Keratinocyte (primary cell): ENCODE data around the gene ZSCAN30. TPM values are rescaled to one million over a fixed set of nuclear protein-coding genes. Genes with fewer than 3 reads are reported as not detected.

Experiments used
- DNase-seq: peaks from one replicate; pipeline ENCODE4 v3.0.0-alpha.2; 2011; ENCODE audit warnings: low read depth, missing footprints, low spot score
- FAIRE-seq: peaks from 2 replicates; lab custom pipeline; 2011; peaks lifted over from hg19 to GRCh38; lab: Jason Lieb, UNC
- H2AFZ ChIP-seq: 2 replicates; pipeline ENCODE4 v1.6.0; 2012; ENCODE audit warnings: low read length, control low read depth, inconsistent platforms; ENCODE audit not compliant: control insufficient read depth
- H3K27ac ChIP-seq: 2 replicates; pipeline ENCODE4 v1.5.1; 2011; ENCODE audit warnings: low read length; ENCODE audit not compliant: control insufficient read depth, insufficient read depth
- H3K27me3 ChIP-seq: 3 replicates; pipeline ENCODE4 v1.6.0; 2011; ENCODE audit warnings: low read length; ENCODE audit not compliant: control insufficient read depth, insufficient read depth; ENCODE audit errors: extremely low read depth
- H3K36me3 ChIP-seq, 2 experiments: 2 replicates in 1 of 2; 3 replicates in 1 of 2; pipeline ENCODE4 v1.5.1; 2011; ENCODE audit warnings: low read length in 2 of 2, mild to moderate bottlenecking in 1 of 2; ENCODE audit not compliant: control insufficient read depth in 2 of 2, insufficient read depth in 2 of 2; ENCODE audit errors: extremely low read depth in 1 of 2
- H3K4me1 ChIP-seq: 3 replicates; pipeline ENCODE4 v1.5.1; 2011; ENCODE audit warnings: low read length; ENCODE audit not compliant: control insufficient read depth, insufficient read depth; ENCODE audit errors: extremely low read depth
- H3K4me2 ChIP-seq: 3 replicates; pipeline ENCODE4 v1.6.0; 2011; ENCODE audit warnings: low read depth, low read length; ENCODE audit not compliant: control insufficient read depth, insufficient read depth; ENCODE audit errors: extremely low read depth
- H3K4me3 ChIP-seq, 3 experiments: fragments of 200-600 bp in 1 of 3; sonication (generic) in 1 of 3; 2 replicates in 2 of 3; 3 replicates in 1 of 3; pipeline ENCODE4 v1.5.1; 2011 to 2016; ENCODE audit warnings: low read length in 3 of 3, mild to moderate bottlenecking in 3 of 3, control low read depth in 2 of 3, inconsistent platforms in 1 of 3, low read depth in 1 of 3, mixed read lengths in 1 of 3, mixed run types in 1 of 3, moderate library complexity in 1 of 3; ENCODE audit not compliant: control insufficient read depth in 2 of 3, insufficient read depth in 2 of 3; ENCODE audit errors: extremely low read depth in 1 of 3
- H3K79me2 ChIP-seq: 2 replicates; pipeline ENCODE4 v1.6.0; 2012; ENCODE audit warnings: low read length; ENCODE audit not compliant: control insufficient read depth, insufficient read depth
- H3K9ac ChIP-seq: 3 replicates; pipeline ENCODE4 v1.6.0; 2011; ENCODE audit warnings: low read length; ENCODE audit not compliant: control insufficient read depth, insufficient read depth; ENCODE audit errors: extremely low read depth
- H3K9me1 ChIP-seq: 3 replicates; pipeline ENCODE4 v1.6.0; 2011; ENCODE audit warnings: low read length; ENCODE audit not compliant: control insufficient read depth, insufficient read depth; ENCODE audit errors: extremely low read depth
- H3K9me3 ChIP-seq: 2 replicates; pipeline ENCODE4 v1.5.1; 2012; ENCODE audit warnings: low read depth, low read length; ENCODE audit not compliant: control insufficient read depth
- H4K20me1 ChIP-seq: 3 replicates; pipeline ENCODE4 v1.6.0; 2011; ENCODE audit warnings: low read length; ENCODE audit not compliant: control insufficient read depth, insufficient read depth; ENCODE audit errors: extremely low read depth
- CTCF ChIP-seq, 3 experiments: IDR thresholded peaks in 1 of 3; conservative IDR thresholded peaks in 1 of 3; optimal IDR thresholded peaks in 1 of 3; 2 replicates in 2 of 3; 3 replicates in 1 of 3; pipeline versions ENCODE3 to v1.5.1; 2011; ENCODE audit warnings: low read length in 3 of 3, mild to moderate bottlenecking in 3 of 3, moderate library complexity in 2 of 3, control low read depth in 1 of 3, inconsistent platforms in 1 of 3; ENCODE audit not compliant: insufficient read depth in 2 of 3; ENCODE audit errors: extremely low read depth in 1 of 3
- EZH2 ChIP-seq: IDR thresholded peaks from one replicate; pipeline ENCODE4 v1.6.1; 2012; ENCODE audit warnings: inconsistent platforms, mild to moderate bottlenecking, low read length, moderate library complexity
- dilution Hi-C: fragments of 300-500 bp; cut with MboI; formaldehyde crosslinking; loops from one replicate; pipeline ENCODE4 v1.7.0; 2020; ENCODE audit warnings: low sequenced_read_pairs; ENCODE audit not compliant: extremely low pct_ligation_motif_present
- polyA plus RNA-seq, 5 experiments: library from polyadenylated mRNA; depleted of rRNA in 3 of 5; stranded (reverse) in 3 of 5; stranded (forward) in 1 of 5; unstranded in 1 of 5; fragments of >200 nt; gene quantifications; 1 replicate in 1 of 5; 2 replicates in 3 of 5; 3 replicates in 1 of 5; pipeline versions ENCODE4 v1.2.1 to v1.2.3, GENCODE V29; 2011 to 2012; ENCODE audit warnings: missing spikeins in 2 of 5, low read depth in 1 of 5, low replicate concordance in 1 of 5

ZSCAN30 gene
- polyA plus RNA-seq, 1 donor (not counting 4 experiments of a cell fraction or from before 2014, with no cell fraction given) = 13.6 TPM

GRCh38 chr18:35231052-35231451 is 59.0 kb downstream of the ZSCAN30 start:
- H3K79me2 ChIP-seq = no peaks in the 10 kb centered on the region
- H3K27ac ChIP-seq = no peak overlapping the region
- no peak for TF ChIP-seq EZH2
- TF ChIP-seq CTCF (optimal IDR thresholded peaks at IDR 0.05 in 1 of 3, IDR thresholded peaks at IDR 0.05 in 1 of 3, conservative IDR thresholded peaks at IDR 0.05 in 1 of 3; ENCODE audit: extremely low read depth in 1 of 3, insufficient read depth in 2 of 3, low read length in 3 of 3) = peak; percentile 83 to 93 (median 90)
- H2AFZ ChIP-seq = peak overlapping the region; percentile 82
- H3K4me2 ChIP-seq = peak overlapping the region; percentile 85
- H3K9me1 ChIP-seq = no peaks in the 10 kb centered on the region
- no peaks in the 10 kb centered on the region for H3K9me3 ChIP-seq
- H3K4me3 ChIP-seq = peak overlapping the region in 2 of 3 experiments; percentile 52 to 63
- no peaks in the 10 kb centered on the region for H3K36me3 ChIP-seq
- no peaks in the 10 kb centered on the region for H4K20me1 ChIP-seq
- dilution Hi-C loops = no loop called here
- H3K9ac ChIP-seq = no peak overlapping the region
- FAIRE-seq = peak; percentile 81
- H3K4me1 ChIP-seq = no peaks in the 10 kb centered on the region
- DNase-seq = peak; percentile 7
- H3K27me3 ChIP-seq = no peaks in the 10 kb centered on the region

DNA sequence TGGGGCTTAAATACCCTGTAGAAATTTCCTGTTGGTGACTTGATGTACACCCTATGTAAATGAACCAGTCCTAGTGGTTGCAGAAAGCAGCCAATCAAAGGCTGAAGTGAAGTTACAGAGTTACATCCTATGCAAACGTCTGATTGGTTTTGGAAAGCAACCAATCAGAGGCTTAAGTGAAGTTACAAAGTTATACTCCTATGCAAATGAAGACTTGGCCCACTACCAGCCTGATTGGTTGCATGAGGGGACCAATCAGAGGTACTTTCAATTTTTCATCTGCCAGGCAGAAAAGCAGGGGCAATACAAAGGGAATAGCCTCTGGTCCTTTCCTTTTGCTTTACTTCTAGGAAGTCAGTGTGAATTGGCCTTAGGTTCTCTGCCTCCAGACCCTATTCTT is 62.8 kb downstream of the ZSCAN30 start:
- no peak for DNase-seq
- Histone ChIP-seq H3K27me3 (no peaks in the 10 kb centered on the region), H3K79me2 (no peaks in the 10 kb centered on the region), H3K9ac (no peak overlapping the region), H3K27ac (no peak overlapping the region), H3K9me3 (no peaks in the 10 kb centered on the region), H3K36me3 (no peaks in the 10 kb centered on the region), H3K4me1 (no peaks in the 10 kb centered on the region), H2AFZ (no peak overlapping the region), H4K20me1 (no peaks in the 10 kb centered on the region), H3K9me1 (no peaks in the 10 kb centered on the region), H3K4me3 (no peak overlapping the region), H3K4me2 (no peak overlapping the region)
- TF ChIP-seq CTCF (optimal IDR thresholded peaks at IDR 0.05 in 1 of 3, IDR thresholded peaks at IDR 0.05 in 1 of 3, conservative IDR thresholded peaks at IDR 0.05 in 1 of 3; ENCODE audit: extremely low read depth in 1 of 3, insufficient read depth in 2 of 3, low read length in 3 of 3) (no peak), EZH2 (no peak)
- FAIRE-seq = no peak
- dilution Hi-C loops = no loop called here
